Activated CD4-positive, alpha-beta T cell treated with anti-CD3 and anti-CD28 coated beads, Interleukin-2, Interleukin-4, amounts not matched to agents 100 ng/mL and 50 ng/mL, durations not matched to agents 16 hours and 8 hours (primary cell): ENCODE data around the gene PRKAR2B.
"Not testable (repeated sequence)": the region's sequence is repeated elsewhere in the genome, so short reads cannot be mapped to it uniquely, and the experiment has no call there.

Experiments
- DNase-seq: peaks from one replicate; pipeline ENCODE4 v3.0.0-alpha.2; 2020; ENCODE audit warnings: low spot score

PRKAR2B gene

DNA sequence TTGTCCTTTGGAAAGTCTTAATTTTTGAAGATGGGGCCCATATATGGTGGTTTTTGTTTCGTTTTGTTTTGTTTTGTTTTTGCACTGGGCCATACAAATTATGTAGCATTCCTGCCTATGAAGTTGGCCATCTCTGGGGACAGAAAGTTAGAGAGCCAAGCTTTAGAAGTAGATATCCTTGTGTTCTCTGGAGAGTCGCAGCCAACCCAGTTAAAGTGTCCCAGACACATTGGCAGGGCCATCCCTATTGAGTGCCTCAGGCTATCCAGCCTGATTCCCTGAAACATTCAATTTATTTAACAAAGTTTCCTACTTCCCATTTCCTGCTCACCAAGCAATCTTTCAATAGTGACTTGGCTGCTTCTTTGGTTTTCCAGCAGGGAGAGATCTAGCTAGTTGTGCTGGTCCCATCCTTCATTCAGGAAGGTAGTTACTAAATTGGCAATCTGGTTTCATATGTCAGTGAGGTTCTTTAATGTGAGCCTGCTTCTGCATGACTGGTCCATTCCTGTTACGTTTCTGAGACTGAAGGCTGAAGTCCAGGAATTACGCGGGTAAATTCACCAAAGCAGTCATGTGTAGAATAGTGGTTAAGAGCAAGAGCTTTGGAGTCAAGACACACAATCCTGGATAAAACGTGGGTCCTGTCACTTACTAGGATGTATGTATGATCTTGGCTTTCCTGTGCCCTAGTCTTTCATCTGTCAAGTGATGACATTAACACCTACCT is 75.0 kb downstream of the PRKAR2B start:
- no peak for DNase-seq

GRCh38 chr7:107122486-107122911 is 78.0 kb downstream of the PRKAR2B start:
- no peak for DNase-seq

- no peak for DNase-seq
Observed at GRCh38 chr7:107123392-107123791, 78.9 kb downstream of the PRKAR2B start.

GRCh38 chr7:107125475-107125874 is 81.0 kb downstream of the PRKAR2B start:
- no peak for DNase-seq

DNA sequence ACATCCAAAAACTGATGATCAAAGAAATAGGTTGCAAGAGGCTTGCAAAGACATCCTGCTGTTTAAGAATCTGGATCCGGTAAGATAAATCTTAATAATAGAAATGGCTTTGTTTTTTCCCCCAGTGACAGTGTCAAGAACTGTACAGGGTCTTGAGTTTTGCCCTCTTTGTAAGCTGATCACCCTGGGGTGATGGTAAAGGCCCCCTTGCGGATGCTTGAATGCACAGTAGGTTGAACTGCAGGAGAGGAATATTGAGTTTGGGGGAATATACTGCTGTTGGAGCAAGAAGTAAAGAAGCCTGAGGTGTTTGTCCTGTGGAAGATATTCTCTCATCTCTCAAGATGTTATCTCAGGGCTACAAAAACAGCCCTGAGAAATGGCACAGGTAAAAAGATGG is 83.7 kb downstream of the PRKAR2B start:
- DNase-seq = no peak

GRCh38 chr7:107128748-107129147 is 84.2 kb downstream of the PRKAR2B start:
- DNase-seq = no peak

- DNase-seq = no peak
Observed at GRCh38 chr7:107130487-107131220, 86.1 kb downstream of the PRKAR2B start.

DNA sequence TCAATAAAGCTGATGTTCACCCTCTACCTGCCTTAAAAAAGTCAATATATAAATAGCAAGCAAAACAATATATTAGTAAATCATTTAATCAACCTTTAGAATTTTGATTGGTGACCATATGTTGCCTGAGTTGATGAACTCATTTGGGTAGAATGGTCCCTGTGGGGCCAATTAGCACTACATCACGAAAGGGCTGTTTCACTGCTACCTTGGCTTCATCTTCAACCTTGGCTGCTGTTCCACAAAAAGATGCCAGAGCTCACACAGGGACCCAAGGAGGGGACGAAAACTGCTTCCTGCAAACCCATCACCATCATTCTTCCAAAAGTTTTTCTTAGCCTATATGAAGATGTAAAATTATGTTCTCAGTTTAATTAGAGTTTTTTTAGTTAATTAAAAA is 88.9 kb downstream of the PRKAR2B start:
- no peak for DNase-seq

DNA sequence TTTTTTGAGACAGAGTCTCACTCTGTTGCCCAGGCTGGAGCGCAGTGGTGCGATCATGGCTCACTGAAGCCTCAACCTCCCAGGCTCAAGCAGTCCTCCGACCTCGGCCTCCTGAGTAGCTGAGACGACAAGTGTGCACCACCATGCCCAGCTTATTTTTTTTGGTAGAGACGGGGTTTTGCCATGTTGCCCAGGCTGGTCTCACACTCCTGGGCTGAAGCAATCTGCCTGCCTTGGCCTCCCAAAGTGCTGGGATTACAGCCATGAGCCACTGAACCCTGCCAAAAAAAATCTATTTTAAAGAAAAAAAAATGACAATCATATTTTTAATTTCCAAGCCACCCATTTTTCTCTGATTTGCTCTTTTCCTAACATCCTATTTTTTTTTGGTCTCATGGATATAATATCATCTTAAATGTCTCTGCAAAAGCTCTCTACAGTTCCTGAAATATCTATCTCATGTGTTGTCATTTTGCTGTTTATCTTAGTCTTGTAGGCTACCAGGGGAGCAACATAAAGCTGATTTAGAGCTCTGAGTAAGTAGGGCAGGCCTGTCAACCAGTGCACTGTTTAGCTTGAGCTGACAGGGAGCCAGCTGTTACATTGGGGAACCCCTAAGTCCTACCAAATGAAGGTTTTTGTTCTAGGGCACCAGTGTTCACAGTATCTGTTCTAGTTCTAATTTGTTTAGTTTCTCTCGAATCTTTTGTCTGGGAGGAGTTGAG is 94.4 kb downstream of the PRKAR2B start:
- no peak for DNase-seq

DNA sequence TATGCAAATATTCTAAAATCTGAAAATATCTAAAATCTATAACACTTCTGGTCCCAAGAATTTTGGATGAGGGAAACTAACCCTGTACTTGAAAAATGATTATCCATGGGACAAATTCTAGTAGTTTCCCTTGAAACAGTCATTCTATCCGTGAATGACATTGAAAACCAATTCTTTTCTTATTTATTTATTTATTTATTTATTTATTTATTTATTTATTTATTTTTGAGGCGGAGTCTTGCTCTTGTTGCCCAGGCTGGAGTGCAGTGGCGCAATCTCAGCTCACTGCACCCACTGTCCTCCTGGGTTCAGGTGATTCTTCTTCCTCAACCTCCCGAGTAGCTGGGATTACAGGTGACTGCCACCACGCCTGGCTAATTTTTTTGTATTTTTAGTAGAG is 99.4 kb downstream of the PRKAR2B start:
- not testable (repeated sequence) for DNase-seq

DNA sequence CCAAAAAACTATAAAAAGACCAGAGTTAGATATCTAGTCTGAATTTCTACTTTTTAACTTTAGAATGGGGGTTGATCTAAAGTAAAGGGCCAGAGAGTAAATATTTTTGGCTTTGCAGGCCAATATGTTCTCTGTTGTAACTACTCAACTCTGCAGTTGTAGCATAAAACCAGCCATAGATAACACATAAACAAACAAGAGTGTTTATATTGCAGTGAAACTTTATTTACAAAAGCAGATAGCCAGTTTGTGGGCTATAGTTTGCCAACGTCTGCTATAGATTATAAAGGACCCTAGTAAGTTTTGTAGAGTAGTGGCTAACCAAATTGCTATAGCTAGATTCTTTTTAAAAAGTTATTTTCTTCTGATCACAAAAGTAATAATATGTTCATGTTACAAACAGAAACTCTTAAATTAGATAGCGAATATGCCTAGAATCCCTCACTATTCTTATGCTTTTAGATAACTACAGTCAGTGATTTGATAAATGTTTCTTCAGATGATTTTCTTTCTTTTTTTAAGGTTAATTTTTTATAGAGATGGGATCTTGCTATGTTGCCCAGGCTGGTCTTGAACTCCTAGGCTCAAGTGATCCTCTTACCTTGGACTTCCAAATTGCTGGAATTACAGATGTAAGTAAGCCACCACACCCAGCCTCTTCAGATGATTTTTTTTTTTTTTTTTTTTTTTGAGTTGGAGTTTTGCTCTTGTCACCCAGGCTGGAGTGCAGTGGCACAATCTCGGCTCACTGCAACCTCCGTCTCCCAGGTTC is 100.7 kb downstream of the PRKAR2B start:
- DNase-seq = no peak

GRCh38 chr7:107147464-107148393 is 103.2 kb downstream of the PRKAR2B start:
- peak; percentile 40 for DNase-seq

GRCh38 chr7:107148721-107149120 is 104.2 kb downstream of the PRKAR2B start:
- no peak for DNase-seq

- no peak for DNase-seq
Observed at GRCh38 chr7:107149863-107150262, 105.4 kb downstream of the PRKAR2B start.

DNA sequence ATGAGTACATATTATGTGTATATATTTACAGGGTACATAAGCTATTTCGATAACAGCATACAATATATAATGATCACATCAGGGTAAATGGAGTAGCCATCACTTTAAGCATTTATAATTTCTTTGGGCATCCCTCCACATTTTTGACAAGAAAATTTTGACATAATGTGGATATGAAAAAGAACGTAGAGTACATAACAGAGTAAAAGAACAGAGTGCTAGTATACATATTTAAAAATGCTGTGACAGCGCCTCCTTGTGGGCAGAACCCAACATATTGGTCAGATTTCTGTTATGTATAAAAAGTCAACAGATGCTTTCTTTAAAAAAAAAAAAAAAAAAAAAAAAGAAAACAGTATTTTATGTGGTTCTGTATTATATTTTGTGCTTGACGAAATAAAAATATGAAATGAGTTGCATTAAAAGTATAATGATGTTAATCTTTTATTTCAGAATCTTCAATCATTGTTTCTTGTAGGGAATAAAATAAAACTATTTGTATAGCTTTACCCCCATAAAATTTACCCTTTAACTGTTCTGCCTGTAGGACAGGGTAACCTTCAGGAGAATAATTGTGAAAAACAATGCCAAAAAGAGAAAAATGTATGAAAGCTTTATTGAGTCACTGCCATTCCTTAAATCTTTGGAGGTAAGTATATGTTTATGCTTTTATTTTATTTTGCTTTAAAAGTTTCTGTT is 106.0 kb downstream of the PRKAR2B start:
- peak; percentile 68 for DNase-seq

GRCh38 chr7:107151538-107151937 is 107.0 kb downstream of the PRKAR2B start:
- no peak for DNase-seq

GRCh38 chr7:107152011-107152410 is 107.5 kb downstream of the PRKAR2B start:
- DNase-seq = no peak

DNA sequence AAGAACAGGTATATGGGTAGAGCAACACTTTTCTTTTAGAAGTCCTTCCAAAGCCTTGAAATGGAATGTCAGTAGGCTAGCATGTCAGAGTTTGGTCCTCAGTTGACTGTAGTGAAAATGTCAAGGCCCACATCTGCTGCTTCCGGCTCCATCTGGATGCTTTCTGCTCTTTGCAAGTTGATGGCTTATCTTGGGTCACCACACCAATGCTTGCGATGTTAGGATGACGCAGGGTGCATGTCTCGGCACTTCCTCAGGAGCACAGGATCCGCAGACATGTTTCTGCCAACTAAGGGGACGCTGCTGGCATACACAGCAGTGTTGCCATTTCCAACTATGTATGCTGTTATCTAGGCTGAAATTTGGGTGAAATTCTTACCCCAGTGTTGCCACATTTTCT is 110.3 kb downstream of the PRKAR2B start:
- no peak for DNase-seq

DNA sequence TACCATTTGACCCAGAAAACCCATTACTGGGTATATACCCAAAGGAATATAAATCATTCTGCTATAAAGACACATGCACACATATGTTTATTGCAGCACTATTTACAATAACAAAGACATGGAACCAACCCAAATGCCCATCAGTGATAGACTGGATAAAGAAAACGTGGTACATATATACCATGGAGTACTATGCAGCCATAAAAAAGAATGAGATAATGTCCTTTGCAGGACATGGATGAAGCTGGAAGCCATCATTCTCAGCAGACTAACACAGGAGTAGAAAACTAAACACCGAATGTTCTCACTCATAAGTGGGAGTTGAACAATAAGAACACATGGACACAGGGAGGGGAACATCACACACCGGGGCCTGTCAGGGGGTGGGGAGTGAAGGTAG is 111.2 kb downstream of the PRKAR2B start:
- DNase-seq = not testable (repeated sequence)

DNA sequence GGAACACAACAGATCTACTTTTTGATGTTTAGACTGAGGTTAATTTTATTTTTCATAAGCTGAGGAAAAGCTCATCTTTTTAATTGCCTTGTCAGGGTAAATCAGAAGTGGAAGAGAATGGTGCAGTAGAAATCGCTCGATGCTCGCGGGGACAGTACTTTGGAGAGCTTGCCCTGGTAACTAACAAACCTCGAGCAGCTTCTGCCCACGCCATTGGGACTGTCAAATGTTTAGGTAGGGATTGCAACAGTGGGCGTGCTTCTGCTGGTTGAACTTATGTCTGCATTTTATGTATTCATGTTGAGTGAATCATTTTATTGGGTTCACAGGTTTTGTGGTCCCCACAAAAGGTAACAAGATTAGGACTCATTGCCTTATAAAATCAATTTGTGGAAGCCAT is 112.6 kb downstream of the PRKAR2B start:
- DNase-seq = no peak
